Mesenteric fat pad (tissue), 1 donor: ENCODE data around the gene RASGEF1C. TPM values are rescaled to one million over a fixed set of nuclear protein-coding genes. Genes with fewer than 3 reads are reported as not detected.

Source experiments
- DNase-seq: peaks from one replicate; pipeline ENCODE4 v3.0.0-alpha.2; 2020; ENCODE audit warnings: low spot score
- total RNA-seq: library from RNA; stranded (reverse); fragmentation: NEBNext Ultra II Directional; extraction: Animal tissue kit (Norgen Biotek cat#: 25700); gene quantifications from one replicate; pipeline ENCODE4 v1.2.1, GENCODE V29; 2021
- donor health status: DM: yes; HTN: yes; CAD: no.

Gene RASGEF1C
- total RNA-seq, 1 donor from 2014 or later, result not detected

DNA sequence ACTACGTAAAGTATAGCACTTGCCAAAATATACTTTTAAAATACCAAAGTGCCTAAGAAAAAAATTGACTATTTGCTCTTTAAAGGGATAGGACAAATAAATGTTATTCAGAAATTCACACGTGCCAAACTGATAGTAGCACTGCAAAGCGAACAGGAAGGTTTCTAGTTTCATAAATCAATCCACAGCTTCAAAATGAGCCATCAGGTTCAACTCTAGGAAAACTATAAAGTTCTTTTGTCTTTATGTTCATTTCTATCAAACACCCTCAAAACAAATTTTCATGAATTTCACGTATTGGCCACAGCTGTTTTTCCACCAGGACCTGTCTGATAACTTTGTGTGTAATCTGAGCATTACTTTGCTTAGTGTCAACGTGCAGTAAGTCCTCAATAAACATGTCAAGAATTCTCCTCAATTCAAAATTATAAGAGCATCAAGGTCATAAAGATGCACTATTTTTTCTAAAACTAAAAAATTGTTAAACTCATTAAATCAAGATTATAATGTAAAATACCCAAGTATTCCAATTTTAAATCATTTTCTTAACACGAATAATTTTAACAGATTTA lies 140.4 kb downstream of the RASGEF1C start:
- DNase-seq, result no peak

DNA sequence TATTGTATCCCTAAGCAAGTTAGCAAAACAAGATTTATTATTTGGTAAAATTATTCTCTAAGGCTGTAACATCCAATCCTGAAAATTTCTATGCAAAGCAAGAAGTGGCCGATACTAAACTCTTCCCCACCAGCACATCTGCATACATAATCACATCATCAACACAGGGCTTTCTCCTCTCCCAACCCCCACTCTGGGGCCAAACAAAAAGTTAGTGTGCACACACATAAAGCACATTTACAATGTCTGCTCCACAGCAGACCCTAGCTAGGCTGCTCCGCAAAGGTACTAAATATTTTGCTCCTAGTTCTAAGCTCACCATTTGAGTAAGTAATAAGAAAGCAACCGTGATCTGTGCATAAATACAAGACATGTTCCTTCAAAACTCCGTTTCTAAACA lies 141.0 kb downstream of the RASGEF1C start:
- DNase-seq, result no peak

DNA sequence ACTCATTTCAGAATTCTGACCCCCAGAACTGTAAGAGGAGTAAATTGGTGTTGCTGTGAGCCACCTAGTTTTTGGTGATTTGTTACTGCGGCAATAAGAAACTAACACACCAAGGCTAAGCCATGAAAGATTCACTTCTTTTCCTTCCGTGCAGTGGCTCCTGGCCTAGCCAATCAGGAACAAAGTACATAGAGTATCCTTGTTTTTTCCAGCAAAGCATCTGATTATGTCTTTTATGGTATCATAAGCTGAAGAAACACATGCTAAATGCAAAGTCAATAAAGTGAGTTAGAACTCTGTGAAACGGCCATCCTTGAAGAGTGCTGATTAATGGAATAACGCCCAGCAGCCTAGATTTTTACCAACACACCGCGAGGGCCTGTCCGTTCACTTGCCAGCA lies 148.8 kb downstream of the RASGEF1C start:
- no peak for DNase-seq

DNA sequence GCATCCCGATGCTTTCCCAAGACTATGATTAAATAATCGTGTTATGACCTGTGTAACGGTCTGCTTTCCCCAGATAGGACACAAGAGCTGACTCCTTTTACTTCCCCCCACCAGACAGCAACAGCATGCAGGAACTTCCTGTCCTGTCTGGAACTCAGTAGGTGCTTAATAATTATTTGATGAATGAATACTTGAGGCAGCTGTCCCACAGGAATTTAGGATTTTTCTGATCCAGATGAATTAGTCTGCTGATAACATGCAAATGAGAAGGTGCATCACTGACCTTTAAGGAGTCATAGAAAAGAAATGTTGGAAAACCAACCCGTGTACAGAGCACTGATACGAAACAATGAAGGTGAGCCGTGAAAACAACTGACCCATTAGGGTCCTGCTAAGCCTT lies 149.7 kb downstream of the RASGEF1C start:
- DNase-seq, result no peak

DNA sequence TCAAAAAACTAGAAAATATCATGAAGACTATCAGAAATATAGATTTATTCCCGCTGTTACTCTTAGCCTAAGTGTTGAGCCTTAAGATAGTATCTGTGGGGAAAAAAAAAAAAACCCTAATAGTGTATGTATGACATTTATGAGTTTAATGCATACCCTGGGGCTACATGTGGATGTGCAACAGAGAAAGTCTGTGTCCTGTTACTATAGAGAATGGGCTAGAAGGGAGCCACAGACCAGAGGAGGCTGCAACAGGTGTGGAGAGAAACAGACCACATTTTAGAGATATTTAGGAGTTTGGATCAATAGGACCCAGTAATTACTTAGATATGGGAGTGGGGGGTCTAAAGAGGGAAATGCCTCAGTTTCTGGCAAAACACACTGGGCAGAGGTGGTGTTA lies 152.9 kb downstream of the RASGEF1C start:
- DNase-seq, result no peak

DNA sequence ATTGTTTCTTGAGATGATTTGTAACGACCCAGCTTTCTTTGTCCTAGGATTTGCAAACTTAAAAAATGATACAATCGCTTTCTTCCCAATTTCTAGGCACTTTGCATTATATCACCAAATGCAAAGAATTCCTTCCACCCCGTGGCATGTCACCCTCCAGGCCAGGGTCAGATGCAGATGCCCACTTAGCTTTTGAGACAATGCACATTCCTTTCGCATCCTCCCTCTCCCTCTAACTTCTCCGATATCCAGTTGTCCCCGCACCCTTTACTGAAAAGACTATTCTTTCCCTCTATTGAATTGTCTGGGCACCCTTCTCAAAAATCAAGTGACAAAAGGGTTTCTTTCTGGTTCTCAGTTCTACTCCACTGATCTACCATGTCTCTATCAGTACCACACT lies 154.8 kb downstream of the RASGEF1C start:
- no peak for DNase-seq

DNA sequence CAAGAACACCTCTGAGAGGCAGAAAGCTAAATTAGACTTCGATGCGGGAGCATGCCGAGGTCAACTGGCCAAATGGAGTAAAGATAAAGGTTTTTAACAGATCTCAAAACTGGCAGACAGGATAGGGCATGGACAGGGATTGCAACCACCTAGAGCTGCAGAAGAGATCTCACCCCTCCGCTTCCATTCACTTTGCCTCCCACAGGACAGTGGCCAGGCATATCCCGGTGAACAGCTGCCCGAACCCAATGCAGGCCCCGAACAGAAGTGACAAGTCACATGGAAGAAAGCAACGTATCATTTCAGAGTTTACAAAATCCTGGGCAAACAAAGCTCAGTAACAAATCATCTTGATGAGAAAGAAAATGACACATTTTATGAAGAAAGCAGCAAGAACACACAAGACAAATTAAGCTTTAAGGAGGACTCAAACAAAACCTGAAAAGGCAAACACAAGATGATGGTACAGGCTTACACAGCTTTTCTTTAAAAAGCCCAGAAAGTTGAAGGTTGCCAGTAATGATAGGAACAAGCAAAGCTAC lies 155.9 kb downstream of the RASGEF1C start:
- no peak for DNase-seq

DNA sequence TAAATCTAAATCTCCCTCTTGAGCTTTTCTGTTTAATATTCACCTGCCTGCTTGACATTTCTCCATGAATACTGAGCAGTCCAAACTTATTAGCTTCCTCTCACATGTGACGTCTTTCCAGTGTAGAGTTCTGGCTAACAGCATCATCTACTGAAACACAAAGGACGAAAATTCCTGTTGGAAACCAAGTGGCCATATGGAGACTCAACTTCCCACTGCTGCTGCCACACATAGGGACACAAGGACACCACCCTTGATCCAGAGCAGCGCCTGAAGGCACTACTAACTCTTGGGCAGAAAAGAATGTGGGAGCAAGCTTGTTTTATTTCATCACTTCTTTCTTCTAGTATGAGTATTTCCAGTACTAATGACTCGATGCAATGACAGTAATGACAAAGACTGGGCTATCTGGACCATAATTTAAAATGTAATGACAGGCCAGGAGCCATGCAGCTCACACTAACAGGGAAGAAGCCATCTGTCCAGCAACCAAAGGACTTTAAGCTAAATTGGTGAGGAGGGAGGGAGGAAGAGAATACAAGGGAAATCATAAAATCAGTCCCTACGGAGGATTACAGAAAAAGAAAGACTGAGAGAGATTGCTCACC lies 156.7 kb downstream of the RASGEF1C start:
- no peak for DNase-seq

Other genes starting within 250 kb of the RASGEF1C start
- 135 TPM for gene RNF130, start 137.5 kb downstream of the RASGEF1C start, total RNA-seq
- gene MAPK9, start 82.9 kb upstream of the RASGEF1C start, total RNA-seq, result 35.0 TPM
- 187 TPM for gene GFPT2, start 144.1 kb upstream of the RASGEF1C start, total RNA-seq